ENCODE measurements around the gene SIMC1.

DNA sequence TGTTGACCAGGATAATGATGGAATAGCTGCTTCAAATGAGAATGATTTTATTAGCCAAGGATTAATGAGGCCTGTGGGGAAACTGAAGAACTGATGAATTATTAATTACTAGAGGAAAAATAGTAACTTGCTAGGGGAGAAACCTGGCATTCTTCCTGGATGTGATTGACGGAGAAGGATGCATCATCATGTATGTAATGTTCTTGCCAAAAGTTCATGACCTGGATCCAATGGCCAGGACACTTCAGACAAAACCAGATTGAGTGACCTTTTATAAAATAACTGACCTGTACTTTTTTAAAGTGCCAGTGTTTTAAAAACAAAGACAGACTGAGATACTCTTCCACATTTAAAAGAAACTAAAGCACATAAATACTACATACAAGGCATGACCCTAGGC lies 99.7 kb downstream of the SIMC1 start:
- TF ChIP-seq, protein P1, sequence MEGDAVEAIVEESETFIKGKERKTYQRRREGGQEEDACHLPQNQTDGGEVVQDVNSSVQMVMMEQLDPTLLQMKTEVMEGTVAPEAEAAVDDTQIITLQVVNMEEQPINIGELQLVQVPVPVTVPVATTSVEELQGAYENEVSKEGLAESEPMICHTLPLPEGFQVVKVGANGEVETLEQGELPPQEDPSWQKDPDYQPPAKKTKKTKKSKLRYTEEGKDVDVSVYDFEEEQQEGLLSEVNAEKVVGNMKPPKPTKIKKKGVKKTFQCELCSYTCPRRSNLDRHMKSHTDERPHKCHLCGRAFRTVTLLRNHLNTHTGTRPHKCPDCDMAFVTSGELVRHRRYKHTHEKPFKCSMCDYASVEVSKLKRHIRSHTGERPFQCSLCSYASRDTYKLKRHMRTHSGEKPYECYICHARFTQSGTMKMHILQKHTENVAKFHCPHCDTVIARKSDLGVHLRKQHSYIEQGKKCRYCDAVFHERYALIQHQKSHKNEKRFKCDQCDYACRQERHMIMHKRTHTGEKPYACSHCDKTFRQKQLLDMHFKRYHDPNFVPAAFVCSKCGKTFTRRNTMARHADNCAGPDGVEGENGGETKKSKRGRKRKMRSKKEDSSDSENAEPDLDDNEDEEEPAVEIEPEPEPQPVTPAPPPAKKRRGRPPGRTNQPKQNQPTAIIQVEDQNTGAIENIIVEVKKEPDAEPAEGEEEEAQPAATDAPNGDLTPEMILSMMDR (IDR thresholded peaks at IDR 0.05), result no peak
- no peak for TF ChIP-seq POLR2A (IDR thresholded peaks at IDR 0.05)
